Body of pancreas (tissue), 4 donors: ENCODE results near the gene ADAMTS15. TPM values are rescaled to one million over a fixed set of nuclear protein-coding genes. Genes with fewer than 3 reads are reported as not detected.

ENCODE experiments used
- ATAC-seq: fragments of 150-250 bp; one replicate; pipeline ENCODE4 v1.9.1; 2016
- DNase-seq, 4 donors: peaks; one replicate each; pipeline ENCODE4 v3.0.0-alpha.2; 2019
- H3K27ac ChIP-seq, 4 donors: fragments of 200-600 bp; sonication (generic); 1 replicate in 3 of 4; 2 replicates in 1 of 4; pipeline versions ENCODE4 v1.5.1 to v1.6.1; 2016 to 2019; ENCODE audit warnings: mild to moderate bottlenecking in 1 of 4, mixed read lengths in 1 of 4, moderate library complexity in 1 of 4
- H3K27me3 ChIP-seq, 2 donors: fragments of 200-600 bp; sonication (generic); one replicate each; pipeline ENCODE4 v1.6.0; 2016; ENCODE audit warnings: mild to moderate bottlenecking in 1 of 2
- H3K36me3 ChIP-seq, 2 donors: fragments of 200-600 bp; sonication (generic); replicated peaks in 1 of 2; 2 replicates each; pipeline ENCODE4 v1.5.1; 2016; ENCODE audit warnings: low read depth in 2 of 2; ENCODE audit not compliant: insufficient read depth in 1 of 2
- H3K4me1 ChIP-seq: fragments of 200-600 bp; sonication (generic); one replicate; pipeline ENCODE4 v1.6.0; 2016
- H3K4me3 ChIP-seq, 2 donors: fragments of 200-600 bp; sonication (generic); 1 replicate in 1 of 2; 2 replicates in 1 of 2; pipeline ENCODE4 v1.5.1; 2016 to 2019
- H3K9me3 ChIP-seq, 3 donors: fragments of 200-600 bp; sonication (generic); 1 replicate in 2 of 3; 2 replicates in 1 of 3; pipeline ENCODE4 v1.5.1; 2016
- POLR2A ChIP-seq, 3 donors: fragments of 450-650 bp; IDR thresholded peaks; one replicate each; pipeline ENCODE4 v1.6.1; 2016; ENCODE audit warnings: antibody characterized with exemption in 3 of 3, mild to moderate bottlenecking in 2 of 3
- WGBS, 2 donors: methylation state at CpG; one replicate each; pipeline ENCODE4 v1.1.5; 2017; 5-methylcytosine and 5-hydroxymethylcytosine counted together
- intact Hi-C: fragments of 100-400 bp; cut with DNase I; formaldehyde crosslinking; loops from one replicate; pipeline ENCODE4 v1.15.1; 2023
- total RNA-seq, 2 donors: library from RNA; depleted of rRNA; stranded (reverse); fragments of >200 nt; gene quantifications; one replicate each; pipeline ENCODE4 v1.1.0, GENCODE V29; 2016
- TF ChIP-seq, protein P1 (sequence below), 7 experiments: fragments of 450-650 bp in 4 of 7; fragments of 200-600 bp in 3 of 7; sonication (generic) in 3 of 7; IDR thresholded peaks; one replicate each; pipeline ENCODE4 v1.5.1; 2016 to 2019; ENCODE audit warnings: antibody characterized with exemption in 7 of 7

ADAMTS15 gene
- total RNA-seq, 2 donors from 2014 or later, result 0.52 to 5.3 TPM

- DNase-seq (no peak), ATAC-seq (no peak)
- no peak for TF ChIP-seq POLR2A (IDR thresholded peaks at IDR 0.05)
- TF ChIP-seq, protein P1, sequence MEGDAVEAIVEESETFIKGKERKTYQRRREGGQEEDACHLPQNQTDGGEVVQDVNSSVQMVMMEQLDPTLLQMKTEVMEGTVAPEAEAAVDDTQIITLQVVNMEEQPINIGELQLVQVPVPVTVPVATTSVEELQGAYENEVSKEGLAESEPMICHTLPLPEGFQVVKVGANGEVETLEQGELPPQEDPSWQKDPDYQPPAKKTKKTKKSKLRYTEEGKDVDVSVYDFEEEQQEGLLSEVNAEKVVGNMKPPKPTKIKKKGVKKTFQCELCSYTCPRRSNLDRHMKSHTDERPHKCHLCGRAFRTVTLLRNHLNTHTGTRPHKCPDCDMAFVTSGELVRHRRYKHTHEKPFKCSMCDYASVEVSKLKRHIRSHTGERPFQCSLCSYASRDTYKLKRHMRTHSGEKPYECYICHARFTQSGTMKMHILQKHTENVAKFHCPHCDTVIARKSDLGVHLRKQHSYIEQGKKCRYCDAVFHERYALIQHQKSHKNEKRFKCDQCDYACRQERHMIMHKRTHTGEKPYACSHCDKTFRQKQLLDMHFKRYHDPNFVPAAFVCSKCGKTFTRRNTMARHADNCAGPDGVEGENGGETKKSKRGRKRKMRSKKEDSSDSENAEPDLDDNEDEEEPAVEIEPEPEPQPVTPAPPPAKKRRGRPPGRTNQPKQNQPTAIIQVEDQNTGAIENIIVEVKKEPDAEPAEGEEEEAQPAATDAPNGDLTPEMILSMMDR (IDR thresholded peaks at IDR 0.05), result no peak
- Histone ChIP-seq H3K27me3 (peaks cover 0 to 2% of the 10 kb centered on the region in 2 donors), H3K4me1 (peaks cover 5% of the 10 kb centered on the region), H3K36me3 (no peaks in the 10 kb centered on the region), H3K27ac (no peak overlapping the region), H3K4me3 (no peak overlapping the region), H3K9me3 (no peaks in the 10 kb centered on the region)
- WGBS, 2 donors, result 61 to 63% methylated on average over 12 of the region's 12 CpGs
- intact Hi-C loops, result no loop called here
These were observed 6.2 kb downstream of the ADAMTS15 start for GRCh38 chr11:130454491-130455252.

DNA sequence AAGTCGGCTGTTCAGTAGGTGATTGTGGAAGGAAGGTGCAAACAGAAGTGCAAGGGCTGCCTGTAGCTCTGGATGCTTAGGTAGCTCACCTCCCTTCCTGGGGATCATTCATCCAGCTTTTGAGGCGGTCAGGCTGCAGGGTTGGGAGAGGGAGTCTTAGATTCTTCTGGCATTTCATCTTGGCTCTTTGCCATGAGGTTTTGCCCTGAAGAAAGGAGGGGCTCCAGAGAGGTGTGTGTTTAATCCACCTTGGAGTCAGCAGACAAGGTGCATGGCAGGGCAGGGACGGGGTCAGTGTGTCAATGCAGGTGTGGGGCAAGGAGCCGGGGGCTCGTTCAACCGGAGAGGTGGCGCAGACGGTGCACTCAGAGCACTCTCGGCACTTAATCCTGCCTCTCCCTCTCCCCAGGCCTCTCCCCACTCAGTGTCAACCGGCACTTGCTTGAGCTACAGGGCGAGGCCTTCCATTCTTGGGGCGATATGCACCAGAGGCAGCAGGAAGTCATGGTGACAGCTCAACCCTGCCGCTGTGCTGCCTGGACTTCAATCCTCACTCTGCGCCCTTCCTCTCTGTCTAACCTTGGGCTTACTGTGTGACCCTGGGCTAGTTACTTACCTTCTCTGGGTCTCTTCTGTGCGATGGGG, 7.2 kb downstream of the ADAMTS15 start:
- no peak for ATAC-seq
- DNase-seq, result no peak

DNA sequence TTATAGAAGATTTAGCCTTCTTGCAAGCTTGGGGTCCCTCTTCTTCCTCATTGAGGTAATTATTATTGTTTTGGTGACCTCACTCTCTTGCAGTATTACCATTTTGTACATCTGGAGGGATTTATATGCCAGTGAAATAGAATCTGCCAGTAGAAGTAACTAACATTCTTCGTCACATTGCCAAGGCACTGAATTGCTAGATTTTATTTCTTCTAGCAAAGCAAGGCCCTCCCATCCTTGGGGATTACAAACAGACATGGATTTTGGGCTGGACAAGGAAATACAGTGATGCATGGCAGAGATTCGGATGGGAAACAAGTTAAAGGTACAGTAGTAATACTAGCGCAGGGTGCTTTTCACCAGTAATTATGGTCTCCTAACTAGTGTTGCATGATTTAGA, 7.8 kb downstream of the ADAMTS15 start:
- no peaks in the 10 kb centered on the region for H3K4me1 ChIP-seq
- no peaks in the 10 kb centered on the region for H3K36me3 ChIP-seq
- no peak overlapping the region for H3K4me3 ChIP-seq
- H3K27me3 ChIP-seq, result no peaks in the 10 kb centered on the region
- no peak overlapping the region for H3K27ac ChIP-seq
- DNase-seq (no peak), ATAC-seq (no peak)
- intact Hi-C loops, result no loop called here
- TF ChIP-seq, protein P1 (IDR thresholded peaks at IDR 0.05), result no peak
- TF ChIP-seq POLR2A (IDR thresholded peaks at IDR 0.05), result no peak
- WGBS, 2 donors, result 80 to 97% methylated on average over 3 of the region's 3 CpGs
- no peaks in the 10 kb centered on the region for H3K9me3 ChIP-seq

More for the DNA sequence above, 7.2 kb downstream of the ADAMTS15 start:
- Histone ChIP-seq H3K36me3 (no peaks in the 10 kb centered on the region), H3K27me3 (no peaks in the 10 kb centered on the region), H3K9me3 (no peaks in the 10 kb centered on the region), H3K27ac (no peak overlapping the region), H3K4me1 (no peaks in the 10 kb centered on the region), H3K4me3 (no peak overlapping the region)
- 69 to 85% methylated on average over 13 to 15 of the region's 15 CpGs for WGBS, 2 donors
- intact Hi-C loops, result no loop called here
- TF ChIP-seq POLR2A (IDR thresholded peaks at IDR 0.05), result no peak
- TF ChIP-seq, protein P1 (IDR thresholded peaks at IDR 0.05), result no peak

DNA sequence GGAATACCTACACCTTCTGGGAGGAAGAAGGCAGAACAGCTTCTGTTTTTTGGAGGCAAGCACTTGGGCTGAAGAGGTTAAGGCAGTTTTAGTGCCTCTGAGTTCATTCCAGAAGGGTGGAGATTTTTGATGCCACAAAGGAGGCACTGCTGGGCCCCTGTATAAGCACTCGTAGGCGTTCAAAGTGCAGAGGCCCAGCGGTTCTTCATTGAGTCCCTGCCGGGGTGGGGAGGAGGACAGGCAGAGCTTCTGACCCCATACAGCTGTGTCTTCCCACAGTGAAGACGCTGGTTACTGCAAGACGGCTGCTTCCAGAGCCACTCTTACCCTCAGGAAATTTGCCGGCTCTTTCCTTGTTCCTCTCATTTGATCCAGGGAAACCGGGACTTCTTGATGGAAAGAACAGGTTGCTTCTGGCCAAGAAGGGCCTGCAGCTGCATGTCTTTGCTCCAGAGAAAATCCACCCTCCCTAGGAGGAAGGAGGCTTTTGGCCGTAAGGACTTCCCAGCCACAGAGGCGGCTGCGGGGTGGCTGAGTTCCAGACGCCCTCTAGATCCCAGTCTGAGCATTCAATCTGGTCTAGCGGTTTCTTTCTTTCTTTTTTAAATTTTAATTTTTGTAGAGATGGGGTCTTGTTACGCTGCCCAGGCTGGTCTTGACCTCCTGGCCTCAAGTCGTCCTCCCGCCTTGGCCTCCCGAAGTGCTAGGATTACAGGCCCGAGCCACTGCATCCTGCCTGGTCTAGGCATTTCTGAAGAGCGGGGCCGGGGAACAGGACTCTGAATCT, 9.4 kb downstream of the ADAMTS15 start:
- TF ChIP-seq, protein P1 (IDR thresholded peaks at IDR 0.05), result no peak
- no peak for TF ChIP-seq POLR2A (IDR thresholded peaks at IDR 0.05)
- Histone ChIP-seq H3K27ac (no peak overlapping the region), H3K4me1 (no peaks in the 10 kb centered on the region), H3K27me3 (no peaks in the 10 kb centered on the region), H3K4me3 (no peak overlapping the region), H3K9me3 (no peaks in the 10 kb centered on the region), H3K36me3 (no peaks in the 10 kb centered on the region)
- DNase-seq (no peak), ATAC-seq (no peak)
- 87 to 90% methylated on average over 18 to 20 of the region's 20 CpGs for WGBS, 2 donors
- intact Hi-C loops, result no loop called here
